Measurements from ENCODE around the gene AP3B2.
"Not testable (repeated sequence)": the region's sequence is repeated elsewhere in the genome, so short reads cannot be mapped to it uniquely, and the experiment has no call there.

Gene AP3B2

DNA sequence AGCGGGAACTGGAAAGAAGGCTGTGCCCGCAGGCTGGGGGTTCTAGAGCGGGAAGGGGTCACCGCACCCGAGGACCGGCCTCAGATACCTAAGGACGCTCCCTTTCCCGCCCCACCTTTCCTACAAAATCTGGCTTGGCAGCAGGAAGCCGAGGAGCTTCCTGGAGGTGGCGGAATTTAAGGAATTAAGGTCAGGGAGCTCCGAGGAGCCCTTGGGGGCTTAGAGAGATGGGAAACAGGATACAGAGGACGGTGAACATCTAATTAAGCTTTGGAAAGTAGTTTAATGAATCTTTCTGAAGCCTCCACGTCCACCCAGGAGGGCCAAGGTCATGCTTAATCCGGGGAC lies 507 bp upstream of the AP3B2 start:
- Histone ChIP-seq H3K27ac (no peak overlapping the region), H3K4me3 (IDR thresholded peaks at IDR 0.05; ENCODE audit: insufficient read depth, low read depth, low read length) (no peak overlapping the region), H3K9ac (no peak overlapping the region), H3K36me3 (ENCODE audit: insufficient read depth) (no peaks in the 10 kb centered on the region), H2AFZ (ENCODE audit: low read depth) (peak overlapping the region; percentile 94), H3K4me1 (ENCODE audit: low read depth, poor library complexity, severe bottlenecking) (no peaks in the 10 kb centered on the region), H3K79me2 (ENCODE audit: insufficient read depth, low read depth) (no peaks in the 10 kb centered on the region), H3K4me2 (peak overlapping the region; percentile 78; the same call in 1 of the 2 replicates), H4K20me1 (ENCODE audit: insufficient read depth) (no peaks in the 10 kb centered on the region), H3K27me3 (ENCODE audit: insufficient read depth, low read depth) (no peaks in the 10 kb centered on the region)
- TF ChIP-seq CTCF (conservative IDR thresholded peaks at IDR 0.05; ENCODE audit: low read depth, low read length) = no peak

- no peak for TF ChIP-seq CTCF (conservative IDR thresholded peaks at IDR 0.05; ENCODE audit: low read depth, low read length)
- H2AFZ ChIP-seq (ENCODE audit: low read depth) = peak overlapping the region; percentile 59; the same call in 1 of the 2 replicates
- peak overlapping the region; percentile 63; the same call in 1 of the 2 replicates for H3K4me2 ChIP-seq
- H3K9ac ChIP-seq = no peak overlapping the region
- H3K79me2 ChIP-seq (ENCODE audit: insufficient read depth, low read depth) = no peaks in the 10 kb centered on the region
- H3K4me1 ChIP-seq (ENCODE audit: low read depth, poor library complexity, severe bottlenecking) = no peaks in the 10 kb centered on the region
- H3K27me3 ChIP-seq (ENCODE audit: insufficient read depth, low read depth) = no peaks in the 10 kb centered on the region
- no peaks in the 10 kb centered on the region for H3K36me3 ChIP-seq (ENCODE audit: insufficient read depth)
- no peaks in the 10 kb centered on the region for H4K20me1 ChIP-seq (ENCODE audit: insufficient read depth)
- no peak overlapping the region for H3K27ac ChIP-seq
- no peak overlapping the region for H3K4me3 ChIP-seq (IDR thresholded peaks at IDR 0.05; ENCODE audit: insufficient read depth, low read depth, low read length)
These were observed 624 bp downstream of the AP3B2 start for GRCh38 chr15:82709081-82709420.

DNA sequence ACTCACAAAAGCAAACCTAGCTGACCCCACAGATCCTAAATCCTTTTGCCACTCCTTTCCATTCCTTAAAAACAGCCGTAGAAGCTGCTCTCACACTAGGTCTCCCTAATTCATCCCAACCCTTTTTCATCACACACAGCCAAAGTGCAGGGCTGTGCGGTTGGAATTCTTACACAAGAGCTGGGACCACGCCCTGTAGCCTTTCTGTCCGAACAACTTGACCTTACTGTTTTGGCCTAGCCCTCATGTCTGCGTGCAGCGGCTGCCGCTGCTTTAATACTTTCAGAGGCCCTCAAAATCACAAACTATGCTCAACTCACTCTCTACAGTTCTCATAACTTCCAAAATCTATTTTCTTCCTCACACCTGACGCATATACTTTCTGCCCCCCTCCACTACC lies 3.8 kb downstream of the AP3B2 start:
- not testable (repeated sequence) for H3K4me1 ChIP-seq (ENCODE audit: low read depth, poor library complexity, severe bottlenecking); H4K20me1 ChIP-seq (ENCODE audit: insufficient read depth); H3K9ac ChIP-seq; H3K27ac ChIP-seq; H3K36me3 ChIP-seq (ENCODE audit: insufficient read depth); H3K4me2 ChIP-seq; H3K4me3 ChIP-seq (IDR thresholded peaks at IDR 0.05; ENCODE audit: insufficient read depth, low read depth, low read length); H3K79me2 ChIP-seq (ENCODE audit: insufficient read depth, low read depth); H3K27me3 ChIP-seq (ENCODE audit: insufficient read depth, low read depth); H2AFZ ChIP-seq (ENCODE audit: low read depth)

GRCh38 chr15:82699726-82700125 lies 9.9 kb downstream of the AP3B2 start:
- Histone ChIP-seq H3K79me2 (ENCODE audit: insufficient read depth, low read depth) (no peaks in the 10 kb centered on the region), H3K4me2 (no peak overlapping the region), H3K36me3 (ENCODE audit: insufficient read depth) (no peaks in the 10 kb centered on the region), H3K4me3 (IDR thresholded peaks at IDR 0.05; ENCODE audit: insufficient read depth, low read depth, low read length) (no peak overlapping the region), H3K27ac (no peak overlapping the region), H3K27me3 (ENCODE audit: insufficient read depth, low read depth) (no peaks in the 10 kb centered on the region), H4K20me1 (ENCODE audit: insufficient read depth) (no peaks in the 10 kb centered on the region), H3K4me1 (ENCODE audit: low read depth, poor library complexity, severe bottlenecking) (no peaks in the 10 kb centered on the region), H3K9ac (no peak overlapping the region), H2AFZ (ENCODE audit: low read depth) (no peak overlapping the region)
- TF ChIP-seq CTCF (conservative IDR thresholded peaks at IDR 0.05; ENCODE audit: low read depth, low read length) = no peak

DNA sequence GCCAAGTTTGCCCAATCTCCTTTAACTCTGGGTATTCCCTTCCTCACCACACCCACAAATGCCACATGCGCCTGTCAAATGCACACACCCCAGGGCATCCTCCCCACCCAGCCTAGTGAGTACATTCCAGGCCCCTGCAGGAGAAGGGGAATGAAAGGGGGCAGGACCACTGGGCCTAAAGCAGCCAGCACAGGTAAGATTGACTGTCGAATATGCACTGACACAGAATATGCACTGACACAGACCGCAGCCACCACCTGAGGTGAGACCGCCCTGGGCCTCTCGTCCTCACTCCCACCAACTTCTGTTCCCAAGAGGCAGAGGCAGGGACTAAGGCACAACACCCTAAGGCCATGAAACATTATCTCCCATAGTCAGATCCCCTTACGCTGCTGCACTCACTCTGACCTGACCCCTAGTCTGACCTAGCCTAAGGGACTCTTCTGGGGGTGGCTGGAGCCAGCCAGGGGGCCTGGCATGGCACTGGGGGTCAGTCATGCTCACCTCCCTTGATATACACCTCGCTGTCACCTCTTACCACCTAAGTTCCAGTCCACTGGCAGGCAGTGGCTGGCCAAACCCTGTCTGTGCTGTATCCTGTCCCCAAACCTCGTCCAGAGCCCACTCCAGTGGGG lies 10.8 kb downstream of the AP3B2 start:
- H3K79me2 ChIP-seq (ENCODE audit: insufficient read depth, low read depth) = no peaks in the 10 kb centered on the region
- no peak overlapping the region for H3K4me3 ChIP-seq (IDR thresholded peaks at IDR 0.05; ENCODE audit: insufficient read depth, low read depth, low read length)
- no peak overlapping the region for H3K9ac ChIP-seq
- H3K4me2 ChIP-seq = no peak overlapping the region
- TF ChIP-seq CTCF (conservative IDR thresholded peaks at IDR 0.05; ENCODE audit: low read depth, low read length) = no peak
- H3K4me1 ChIP-seq (ENCODE audit: low read depth, poor library complexity, severe bottlenecking) = no peaks in the 10 kb centered on the region
- no peak overlapping the region for H3K27ac ChIP-seq
- no peaks in the 10 kb centered on the region for H4K20me1 ChIP-seq (ENCODE audit: insufficient read depth)
- no peaks in the 10 kb centered on the region for H3K36me3 ChIP-seq (ENCODE audit: insufficient read depth)
- no peak overlapping the region for H2AFZ ChIP-seq (ENCODE audit: low read depth)
- no peaks in the 10 kb centered on the region for H3K27me3 ChIP-seq (ENCODE audit: insufficient read depth, low read depth)

All from KMS-11 (cell line).